Adrenal gland (tissue), 12 donors: ENCODE measurements around the gene AMBP. TPM values are rescaled to one million over a fixed set of nuclear protein-coding genes. Genes with fewer than 3 reads are reported as not detected.
A peak's percentile ranks its signal among the peaks of the same experiment; 100 is the strongest.

ENCODE experiments used
- DNase-seq, 7 donors: peaks; one replicate each; pipeline ENCODE4 v3.0.0-alpha.2; 2019 to 2020
- H3K27ac ChIP-seq, 5 donors: fragments of 200-600 bp; sonication (generic) in 4 of 5; 1 replicate in 3 of 5; 2 replicates in 2 of 5; pipeline versions ENCODE4 v1.5.1 to v1.8.0; 2016 to 2020; ENCODE audit warnings: mild to moderate bottlenecking in 1 of 5
- H3K27me3 ChIP-seq: fragments of 200-600 bp; 2 replicates; pipeline ENCODE4 v1.8.0; 2021
- H3K36me3 ChIP-seq, 2 donors: fragments of 200-600 bp; replicated peaks in 1 of 2; 1 replicate in 1 of 2; 2 replicates in 1 of 2; pipeline versions ENCODE4 v1.5.1 to v1.8.0; 2018 to 2022
- H3K4me1 ChIP-seq, 2 donors: fragments of 200-600 bp; replicated peaks in 1 of 2; 1 replicate in 1 of 2; 2 replicates in 1 of 2; pipeline versions ENCODE4 v1.5.1 to v1.8.0; 2018 to 2021
- H3K4me3 ChIP-seq, 4 donors: fragments of 200-600 bp; sonication (generic) in 3 of 4; one replicate each; pipeline ENCODE4 v1.5.1; 2016 to 2018
- H3K9me3 ChIP-seq, 3 donors: fragments of 200-600 bp; sonication (generic) in 1 of 3; replicated peaks in 1 of 3; 1 replicate in 2 of 3; 2 replicates in 1 of 3; pipeline versions ENCODE4 v1.5.1 to v1.8.0; 2016 to 2021
- POLR2A ChIP-seq, 2 donors: fragments of 450-650 bp; IDR thresholded peaks; one replicate each; pipeline ENCODE4 v1.6.1; 2017; ENCODE audit warnings: antibody characterized with exemption in 2 of 2, mild to moderate bottlenecking in 2 of 2, moderate library complexity in 1 of 2
- WGBS, 4 donors: extraction: QIAGEN DNeasy Blood & Tissue Kit in 2 of 4; methylation state at CpG; one replicate each; pipeline versions ENCODE4 v1.1.5 to v1.1.7; 2013 to 2017; 5-methylcytosine and 5-hydroxymethylcytosine counted together
- intact Hi-C, 2 donors: fragments of 100-400 bp; cut with DNase I; formaldehyde crosslinking; loops; one replicate each; pipeline versions ENCODE4 v1.14.1 to v1.15.0; 2022 to 2023
- polyA plus RNA-seq, 3 donors: library from polyadenylated mRNA; stranded (reverse); fragments of 200-250 nt in 2 of 3; fragments of 350-450 nt in 1 of 3; fragmentation: Illumina TruSeq in 1 of 3; extraction: RNeasy Lipid Tissue Mini Kit (QIAGEN cat#74804) in 1 of 3; gene quantifications; one replicate each; pipeline ENCODE4 v1.2.3, GENCODE V29; 2013 to 2014
- total RNA-seq, 9 donors: library from RNA; depleted of rRNA in 4 of 9; stranded (reverse); fragments of >200 nt in 4 of 9; fragments of 120-200 nt in 1 of 9; fragmentation: NEBNext Ultra II Directional in 1 of 9; extraction: Animal tissue kit (Norgen Biotek cat#: 25700) in 1 of 9; gene quantifications; one replicate each; pipeline versions ENCODE4 v1.1.0 to v1.2.4, GENCODE V29; 2013 to 2023
- TF ChIP-seq, protein P1 (sequence below), 6 experiments: fragments of 450-650 bp in 4 of 6; fragments of 200-600 bp in 2 of 6; sonication (generic) in 1 of 6; IDR thresholded peaks; 1 replicate in 5 of 6; 2 replicates in 1 of 6; pipeline versions ENCODE4 v1.5.1 to v1.8.0; 2016 to 2021; ENCODE audit warnings: antibody characterized with exemption in 6 of 6, mild to moderate bottlenecking in 2 of 6, moderate library complexity in 1 of 6
- donor health status: healthy with polysubstance abuse.
- donor health status: Bipolar disorder and iron deficiency.
- donor health status: DM: yes; HTN: yes; CAD: no.
- donor health status: DM: no; HTN: no; CAD: no.
- donor health status: DM: no; HTN: no; CAD: no.
- donor health status: DM: yes; HTN: yes; CAD: no.

AMBP gene
- total and polyA plus RNA-seq, 12 donors = 0.17 to 2.8 (median 0.44) TPM; not detected in 5

DNA sequence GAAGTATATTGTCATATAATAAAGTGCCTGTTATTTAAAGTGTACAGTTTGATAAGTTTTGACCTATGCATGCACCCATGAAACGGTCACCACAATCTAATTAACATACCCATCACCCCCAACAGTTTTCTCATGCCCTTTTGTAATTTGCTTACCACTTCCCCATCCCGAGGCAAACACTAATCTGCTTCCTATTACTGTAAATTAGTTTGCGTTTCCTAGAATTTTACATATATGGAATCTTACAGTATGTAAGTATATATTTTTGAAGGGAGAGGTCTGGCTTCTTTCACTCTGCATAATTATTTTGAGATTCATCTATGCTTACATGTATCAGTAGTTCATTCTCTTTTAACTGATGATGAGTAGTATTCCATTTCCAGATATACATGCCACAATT lies 56.5 kb downstream of the AMBP start:
- no peak for TF ChIP-seq POLR2A (IDR thresholded peaks at IDR 0.05)
- TF ChIP-seq, protein P1, sequence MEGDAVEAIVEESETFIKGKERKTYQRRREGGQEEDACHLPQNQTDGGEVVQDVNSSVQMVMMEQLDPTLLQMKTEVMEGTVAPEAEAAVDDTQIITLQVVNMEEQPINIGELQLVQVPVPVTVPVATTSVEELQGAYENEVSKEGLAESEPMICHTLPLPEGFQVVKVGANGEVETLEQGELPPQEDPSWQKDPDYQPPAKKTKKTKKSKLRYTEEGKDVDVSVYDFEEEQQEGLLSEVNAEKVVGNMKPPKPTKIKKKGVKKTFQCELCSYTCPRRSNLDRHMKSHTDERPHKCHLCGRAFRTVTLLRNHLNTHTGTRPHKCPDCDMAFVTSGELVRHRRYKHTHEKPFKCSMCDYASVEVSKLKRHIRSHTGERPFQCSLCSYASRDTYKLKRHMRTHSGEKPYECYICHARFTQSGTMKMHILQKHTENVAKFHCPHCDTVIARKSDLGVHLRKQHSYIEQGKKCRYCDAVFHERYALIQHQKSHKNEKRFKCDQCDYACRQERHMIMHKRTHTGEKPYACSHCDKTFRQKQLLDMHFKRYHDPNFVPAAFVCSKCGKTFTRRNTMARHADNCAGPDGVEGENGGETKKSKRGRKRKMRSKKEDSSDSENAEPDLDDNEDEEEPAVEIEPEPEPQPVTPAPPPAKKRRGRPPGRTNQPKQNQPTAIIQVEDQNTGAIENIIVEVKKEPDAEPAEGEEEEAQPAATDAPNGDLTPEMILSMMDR (IDR thresholded peaks at IDR 0.05) = no peak
- intact Hi-C loops = no loop called here
- Histone ChIP-seq H3K4me3 (no peak overlapping the region), H3K9me3 (peaks cover 0 to 15% (median 4%) of the 10 kb centered on the region in 3 donors), H3K4me1 (no peaks in the 10 kb centered on the region), H3K36me3 (peaks cover 0 to 8% of the 10 kb centered on the region in 2 donors), H3K27ac (no peak overlapping the region), H3K27me3 (no peaks in the 10 kb centered on the region)
- 85 to 92% (median 89%) methylated on average over 3 of the region's 3 CpGs for WGBS, 4 donors
- DNase-seq = no peak

DNA sequence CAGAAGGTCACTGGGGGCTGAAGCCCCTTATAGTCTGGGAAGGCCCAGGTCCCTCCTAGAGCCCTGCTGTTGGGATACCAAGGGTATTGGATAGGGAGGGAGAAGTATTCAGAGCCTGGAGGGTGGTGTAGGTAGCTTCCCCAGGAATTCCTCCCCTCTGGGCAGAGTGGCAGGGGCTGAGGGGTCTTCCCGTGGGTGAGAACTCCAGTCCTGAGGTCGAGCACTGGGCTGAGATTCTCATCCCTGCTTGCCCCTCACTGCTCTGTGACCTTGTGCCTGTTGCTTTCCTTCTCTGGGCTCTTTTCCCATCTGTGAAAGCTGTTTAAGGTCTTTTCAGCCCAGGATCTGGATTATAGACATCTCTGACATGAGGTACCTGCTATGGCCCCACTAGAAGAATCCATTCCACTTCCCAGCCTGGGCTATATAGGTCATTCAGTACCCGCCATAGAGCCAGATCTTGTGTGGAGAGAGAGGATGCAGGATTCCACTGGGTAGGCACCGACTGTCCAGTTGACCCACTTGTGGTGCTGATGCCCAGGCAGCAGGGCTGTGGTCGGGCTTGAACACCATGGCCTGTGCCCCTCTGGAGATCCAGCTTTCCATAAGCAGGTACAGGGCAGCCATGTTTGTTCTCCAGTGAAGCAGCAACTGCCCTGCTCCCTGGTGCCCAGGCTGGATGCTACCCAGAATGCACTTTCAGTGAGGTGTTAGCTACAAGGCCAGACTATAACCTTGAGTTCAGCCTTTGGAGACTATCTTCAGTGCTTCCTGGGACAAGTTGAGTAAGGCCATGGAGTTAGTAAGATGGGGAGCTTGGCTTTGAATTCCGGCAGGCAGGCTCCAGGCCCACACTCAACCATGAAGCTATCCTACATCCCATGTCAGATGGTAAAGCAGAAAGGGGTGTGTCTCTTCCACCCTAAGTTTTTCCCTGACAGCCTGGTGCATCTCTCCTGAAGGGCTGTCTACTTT lies 60.1 kb downstream of the AMBP start:
- H3K27me3 ChIP-seq = no peaks in the 10 kb centered on the region
- intact Hi-C loops = no loop called here
- no peaks in the 10 kb centered on the region for H3K4me1 ChIP-seq
- H3K36me3 ChIP-seq = peaks cover 0 to 8% of the 10 kb centered on the region in 2 donors
- TF ChIP-seq POLR2A (IDR thresholded peaks at IDR 0.05) = no peak
- TF ChIP-seq, protein P1 (IDR thresholded peaks at IDR 0.05) = no peak
- no peak overlapping the region for H3K27ac ChIP-seq
- H3K9me3 ChIP-seq = peaks cover 0 to 4% (median 4%) of the 10 kb centered on the region in 3 donors
- H3K4me3 ChIP-seq = no peak overlapping the region
- peak in 4 of 7 donors; percentile 7 to 35 (median 12) for DNase-seq
- WGBS, 4 donors = 86 to 88% (median 86%) methylated on average over 6 of the region's 6 CpGs

DNA sequence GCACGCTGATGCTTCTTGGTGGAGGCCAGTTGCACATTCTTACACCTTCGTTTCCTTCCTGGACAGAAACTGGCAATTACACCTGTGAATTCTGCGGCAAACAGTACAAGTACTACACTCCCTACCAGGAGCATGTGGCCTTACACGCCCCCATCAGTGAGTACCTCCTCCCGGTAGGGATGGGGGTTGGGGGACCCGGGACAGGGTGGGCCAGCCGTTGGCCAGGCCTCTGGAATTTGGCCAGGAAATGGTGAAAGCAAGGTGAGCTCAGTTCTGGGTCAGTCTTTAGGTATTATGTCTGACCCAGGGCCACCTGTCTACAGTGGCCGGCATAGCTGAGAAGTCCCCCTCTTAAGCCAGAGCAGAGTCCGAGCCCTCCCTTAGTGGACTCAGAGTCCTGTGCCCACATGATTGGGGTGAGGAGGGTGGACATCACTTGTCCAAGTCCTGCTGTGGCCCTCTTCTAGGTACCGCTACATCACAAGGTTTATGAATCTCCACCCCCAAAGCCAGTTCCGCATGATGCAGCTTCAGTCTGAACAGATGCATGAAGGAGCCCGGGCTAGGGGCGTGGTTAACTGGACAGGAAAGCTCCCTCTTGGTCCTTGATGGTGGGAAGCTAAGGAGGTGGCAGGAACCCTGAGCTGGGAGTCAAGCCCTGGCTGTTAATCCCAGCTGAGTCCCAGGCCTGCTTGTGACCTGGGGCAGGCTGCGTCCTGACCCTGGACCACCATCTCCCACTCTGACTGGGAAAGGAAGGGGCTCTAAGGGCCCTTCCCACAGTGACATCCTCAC lies 61.3 kb downstream of the AMBP start:
- no peak for TF ChIP-seq POLR2A (IDR thresholded peaks at IDR 0.05)
- TF ChIP-seq, protein P1 (IDR thresholded peaks at IDR 0.05) = no peak
- H3K27me3 ChIP-seq = no peaks in the 10 kb centered on the region
- WGBS, 4 donors = 91 to 95% (median 93%) methylated on average over 10 to 14 of the region's 14 CpGs
- DNase-seq = peak in 4 of 7 donors; percentile 8 to 35 (median 15)
- peaks cover 0 to 8% of the 10 kb centered on the region in 2 donors for H3K36me3 ChIP-seq
- no peak overlapping the region for H3K27ac ChIP-seq
- H3K9me3 ChIP-seq = no peaks in the 10 kb centered on the region
- H3K4me1 ChIP-seq = no peaks in the 10 kb centered on the region
- intact Hi-C loops = no loop called here
- no peak overlapping the region for H3K4me3 ChIP-seq

DNA sequence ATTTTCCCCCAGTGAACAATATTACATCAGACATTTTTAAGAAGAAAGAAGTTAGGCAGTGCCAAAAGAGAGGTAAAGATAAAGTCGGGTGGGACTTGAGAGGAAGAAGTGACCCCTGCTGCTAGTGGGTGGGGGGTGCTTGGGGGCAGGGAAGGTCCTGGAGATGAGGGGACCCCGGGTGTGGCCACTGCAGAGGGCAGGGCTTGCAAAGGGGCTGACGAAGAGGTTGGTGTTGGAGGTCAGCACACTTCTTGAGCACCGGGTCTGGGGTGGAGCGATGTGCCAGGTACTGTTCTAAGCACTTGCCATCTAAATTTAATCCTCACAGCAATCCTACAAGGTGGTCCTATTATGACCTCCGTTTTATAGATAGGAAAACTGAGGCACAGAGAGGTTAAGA lies 62.0 kb downstream of the AMBP start:
- DNase-seq = peak in 3 of 7 donors; percentile 6 to 41 (median 11)
- TF ChIP-seq, protein P1 (IDR thresholded peaks at IDR 0.05) = no peak
- TF ChIP-seq POLR2A (IDR thresholded peaks at IDR 0.05) = no peak
- Histone ChIP-seq H3K36me3 (peaks cover 0 to 8% of the 10 kb centered on the region in 2 donors), H3K9me3 (no peaks in the 10 kb centered on the region), H3K27me3 (no peaks in the 10 kb centered on the region), H3K4me3 (no peak overlapping the region), H3K4me1 (no peaks in the 10 kb centered on the region), H3K27ac (no peak overlapping the region)
- intact Hi-C loops = no loop called here
- WGBS, 4 donors = 92 to 96% (median 93%) methylated on average over 6 of the region's 6 CpGs
